Gastroesophageal sphincter (tissue), 4 donors: ENCODE results near the gene CCDC40. TPM values are rescaled to one million over a fixed set of nuclear protein-coding genes. Genes with fewer than 3 reads are reported as not detected.

ENCODE experiments used
- ATAC-seq: fragments of 150-250 bp; one replicate; pipeline ENCODE4 v1.9.1; 2016; ENCODE audit warnings: mild to moderate bottlenecking, moderate library complexity
- H3K27ac ChIP-seq, 4 donors: fragments of 200-600 bp; sonication (generic) in 3 of 4; 1 replicate in 3 of 4; 2 replicates in 1 of 4; pipeline ENCODE4 v1.5.1; 2016 to 2019
- H3K27me3 ChIP-seq: fragments of 200-600 bp; sonication (generic); one replicate; pipeline ENCODE4 v1.5.1; 2019
- H3K36me3 ChIP-seq, 2 donors: fragments of 200-600 bp; sonication (generic); one replicate each; pipeline ENCODE4 v1.5.1; 2019; ENCODE audit warnings: control low read depth in 1 of 2
- H3K4me1 ChIP-seq, 3 donors: fragments of 200-600 bp; sonication (generic); 1 replicate in 2 of 3; 2 replicates in 1 of 3; pipeline ENCODE4 v1.5.1; 2016 to 2019; ENCODE audit warnings: control low read depth in 2 of 3
- H3K4me3 ChIP-seq, 2 donors: fragments of 200-600 bp; sonication (generic); one replicate each; pipeline ENCODE4 v1.5.1; 2019; ENCODE audit warnings: mild to moderate bottlenecking in 1 of 2, moderate library complexity in 1 of 2
- H3K9me3 ChIP-seq, 3 donors: fragments of 200-600 bp; sonication (generic); one replicate each; pipeline ENCODE4 v1.5.1; 2017 to 2019; ENCODE audit warnings: control low read depth in 2 of 3
- CTCF ChIP-seq, 4 experiments: fragments of 200-600 bp in 2 of 4; fragments of 450-650 bp in 2 of 4; sonication (generic) in 1 of 4; IDR thresholded peaks; one replicate each; pipeline ENCODE4 v1.5.1; 2017 to 2019; ENCODE audit warnings: antibody characterized with exemption in 4 of 4, mild to moderate bottlenecking in 2 of 4, moderate library complexity in 2 of 4
- EP300 ChIP-seq: sonication (generic); formaldehyde crosslinking; IDR thresholded peaks from one replicate; pipeline ENCODE4 v1.6.1; 2017; ENCODE audit warnings: antibody characterized with exemption, mild to moderate bottlenecking
- POLR2A ChIP-seq, 2 donors: fragments of 450-650 bp; IDR thresholded peaks; one replicate each; pipeline ENCODE4 v1.6.1; 2017; ENCODE audit warnings: antibody characterized with exemption in 2 of 2, mild to moderate bottlenecking in 2 of 2, moderate library complexity in 1 of 2
- POLR2AphosphoS5 ChIP-seq: sonication (generic); formaldehyde crosslinking; IDR thresholded peaks from one replicate; pipeline ENCODE4 v1.6.1; 2017; ENCODE audit warnings: antibody characterized with exemption
- WGBS, 2 donors: methylation state at CpG; one replicate each; pipeline ENCODE4 v1.1.5; 2018; ENCODE audit warnings: low coverage in 1 of 2; 5-methylcytosine and 5-hydroxymethylcytosine counted together
- total RNA-seq, 4 donors: library from RNA; depleted of rRNA; stranded (reverse); fragments of >200 nt; gene quantifications; one replicate each; pipeline ENCODE4 v1.1.0, GENCODE V29; 2016

The CCDC40 gene
- total RNA-seq, 4 donors from 2014 or later, result 4.3 to 17.3 (median 5.5) TPM

GRCh38 chr17:80063830-80064585, 27.6 kb downstream of the CCDC40 start:
- no peaks in the 10 kb centered on the region for H3K9me3 ChIP-seq
- peaks cover 0 to 26% (median 9%) of the 10 kb centered on the region in 3 donors for H3K4me1 ChIP-seq
- H3K36me3 ChIP-seq, result peaks cover 0 to 1% of the 10 kb centered on the region in 2 donors
- 89% methylated on average over 8 to 10 of the region's 27 CpGs for WGBS, 2 donors
- ATAC-seq, result peak; percentile 66
- H3K27ac ChIP-seq, result peak overlapping the region in 3 of 4 donors; percentile 31 to 63 (median 62)
- TF ChIP-seq POLR2AphosphoS5 (peak; percentile 22), CTCF (IDR thresholded peaks at IDR 0.05) (no peak)
- H3K27me3 ChIP-seq, result no peaks in the 10 kb centered on the region
- no peak overlapping the region for H3K4me3 ChIP-seq

DNA sequence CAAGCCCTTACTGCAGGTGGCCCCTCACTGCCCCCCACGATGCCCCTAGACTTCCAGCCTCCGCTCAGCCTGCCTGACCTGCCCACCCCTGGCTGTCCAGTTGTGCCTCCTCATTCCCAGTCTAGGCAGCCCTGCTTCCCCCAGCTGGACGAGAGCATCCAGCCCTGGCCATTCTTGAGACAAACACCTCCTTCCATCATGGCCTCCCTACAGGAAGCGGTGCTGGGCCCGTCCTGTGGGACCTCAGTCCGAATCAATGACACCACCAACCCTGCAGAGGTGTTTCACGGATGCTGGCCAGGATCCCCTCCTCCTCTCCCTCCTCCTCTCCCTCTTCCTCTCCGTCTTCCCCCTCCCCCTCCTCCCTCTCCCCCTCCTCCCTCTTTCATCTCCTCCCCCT, 28.3 kb downstream of the CCDC40 start:
- no peaks in the 10 kb centered on the region for H3K36me3 ChIP-seq
- TF ChIP-seq EP300 (no peak), CTCF (IDR thresholded peaks at IDR 0.05) (no peak)
- WGBS, 2 donors, result 54 to 100% methylated on average over 3 to 7 of the region's 8 CpGs
- H3K9me3 ChIP-seq, result no peaks in the 10 kb centered on the region
- no peaks in the 10 kb centered on the region for H3K27me3 ChIP-seq
- peak overlapping the region in 3 of 4 donors; percentile 31 to 63 (median 62) for H3K27ac ChIP-seq
- no peak for ATAC-seq
- H3K4me1 ChIP-seq, result peaks cover 0 to 33% (median 14%) of the 10 kb centered on the region in 3 donors
- no peak overlapping the region for H3K4me3 ChIP-seq

GRCh38 chr17:80065478-80066170, 29.2 kb downstream of the CCDC40 start:
- no peak overlapping the region for H3K4me3 ChIP-seq
- H3K27me3 ChIP-seq, result no peaks in the 10 kb centered on the region
- H3K9me3 ChIP-seq, result no peaks in the 10 kb centered on the region
- no peak for ATAC-seq
- 95% methylated on average over 4 of the region's 32 CpGs; no CpG with 5 or more reads in 1 of the 2 donors for WGBS, 2 donors
- peaks cover 0 to 43% (median 21%) of the 10 kb centered on the region in 3 donors for H3K4me1 ChIP-seq
- TF ChIP-seq POLR2A (IDR thresholded peaks at IDR 0.05) (no peak), EP300 (no peak), CTCF (IDR thresholded peaks at IDR 0.05) (no peak)
- no peak overlapping the region for H3K27ac ChIP-seq
- no peaks in the 10 kb centered on the region for H3K36me3 ChIP-seq

DNA sequence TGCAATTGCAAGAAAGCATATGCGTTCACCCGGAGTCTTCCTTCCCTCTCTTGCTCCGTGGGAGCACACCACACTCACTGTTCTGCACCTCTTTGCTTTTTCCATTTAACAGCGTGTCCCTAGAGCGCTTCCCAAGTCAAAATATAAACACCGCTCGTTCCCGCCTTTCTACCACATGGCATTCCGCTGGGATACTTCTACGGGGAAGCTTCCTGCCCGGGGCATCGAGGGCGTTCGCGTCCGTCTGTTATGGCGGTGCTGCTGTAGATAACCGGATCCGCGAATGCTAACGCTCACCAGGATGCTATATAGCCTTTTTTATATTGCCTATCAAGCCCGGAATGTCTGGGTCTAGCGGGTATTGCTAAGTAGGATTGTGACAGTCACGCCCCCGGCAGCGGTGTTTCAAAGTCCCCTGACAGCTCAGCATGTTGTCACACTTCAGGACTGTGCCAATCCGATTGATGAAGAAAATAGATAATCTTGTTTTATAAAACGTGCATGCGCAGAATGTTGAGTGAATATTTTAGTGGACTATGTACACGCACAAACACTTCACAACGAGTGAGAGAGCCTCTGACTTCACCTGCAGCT, 31.0 kb downstream of the CCDC40 start:
- WGBS, 2 donors, result 92% methylated on average over 8 to 18 of the region's 31 CpGs
- H3K4me1 ChIP-seq, result peaks cover 0 to 60% (median 23%) of the 10 kb centered on the region in 3 donors
- H3K27ac ChIP-seq, result no peak overlapping the region

More for the DNA sequence above, 31.0 kb downstream of the CCDC40 start:
- no peaks in the 10 kb centered on the region for H3K27me3 ChIP-seq
- no peak for ATAC-seq
- TF ChIP-seq POLR2A (IDR thresholded peaks at IDR 0.05) (no peak), EP300 (no peak), POLR2AphosphoS5 (no peak), CTCF (IDR thresholded peaks at IDR 0.05) (no peak)
- no peaks in the 10 kb centered on the region for H3K36me3 ChIP-seq
- no peak overlapping the region for H3K4me3 ChIP-seq
- H3K9me3 ChIP-seq, result no peaks in the 10 kb centered on the region
